IMR-90 (cell line): ENCODE results near the gene HOXB1.

ENCODE experiments used
- CTCF ChIP-seq: conservative IDR thresholded peaks from 2 replicates; pipeline ENCODE4 v1.5.1; 2012; ENCODE audit warnings: mild to moderate bottlenecking, low read depth, low read length, improper control_type of control experiment
- POLR2A ChIP-seq: IDR thresholded peaks from 2 replicates; pipeline ENCODE4 v1.6.1; 2012; ENCODE audit warnings: mild to moderate bottlenecking, low read depth, low read length
- RAD21 ChIP-seq: IDR thresholded peaks from 2 replicates; pipeline ENCODE4 v1.6.1; 2012; ENCODE audit warnings: low read length, improper control_type of control experiment
- SMC3 ChIP-seq: fragments of 150-350 bp; IDR thresholded peaks from 2 replicates; pipeline ENCODE4 v1.6.1; 2016; ENCODE audit warnings: low read depth, mild to moderate bottlenecking, antibody characterized with exemption, low read length, moderate library complexity

- TF ChIP-seq SMC3: no peak
- no peak for TF ChIP-seq CTCF
- TF ChIP-seq POLR2A: no peak
- TF ChIP-seq RAD21: no peak
Observed at GRCh38 chr17:48526608-48527546, 3.9 kb downstream of the HOXB1 start.
